ENCODE results near the gene MX2. TPM values are rescaled to one million over a fixed set of nuclear protein-coding genes. Genes with fewer than 3 reads are reported as not detected.

Gene MX2
- polyA plus RNA-seq, 5 donors, result 0.76 to 2.6 (median 2.0) TPM

DNA sequence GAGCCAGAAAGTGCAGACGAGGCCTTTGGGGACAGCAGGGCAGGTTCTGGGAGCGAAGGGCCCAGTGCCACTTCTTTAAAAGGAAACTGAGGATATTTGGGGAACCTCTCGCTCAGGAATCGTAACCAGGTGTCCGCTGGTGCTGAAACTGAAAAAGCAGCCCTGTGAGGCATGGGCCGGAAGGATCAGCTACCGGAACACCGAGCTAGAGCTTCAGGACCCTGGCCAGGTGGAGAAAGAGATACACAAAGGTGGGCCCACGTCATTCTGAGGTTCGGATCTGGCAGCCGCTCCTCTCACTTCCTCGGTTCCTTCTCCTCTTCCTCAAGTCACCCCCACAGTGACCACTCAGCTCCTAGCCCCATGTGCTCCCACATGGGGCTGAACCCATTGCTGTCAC is 18.1 kb downstream of the MX2 start:
- DNase-seq, result no peak

DNA sequence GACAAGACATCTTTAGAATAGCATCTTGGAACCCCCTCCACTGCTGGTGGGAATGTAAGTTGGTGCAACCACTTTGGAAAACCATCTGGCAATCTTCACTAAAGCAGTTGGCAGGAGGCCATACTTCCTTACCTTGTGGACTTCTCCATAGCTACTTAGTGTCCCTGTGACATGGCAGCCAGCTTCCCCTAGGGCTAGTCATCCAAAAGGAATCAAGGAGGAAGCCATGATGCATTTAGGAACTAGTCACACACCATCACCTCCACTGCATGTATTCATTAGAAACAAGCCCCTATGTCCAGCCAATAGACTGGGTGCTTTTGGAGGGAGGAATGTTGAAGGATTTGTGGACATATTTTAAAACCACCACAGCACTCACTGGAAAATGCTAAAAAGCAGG is 19.9 kb downstream of the MX2 start:
- DNase-seq, result no peak

DNA sequence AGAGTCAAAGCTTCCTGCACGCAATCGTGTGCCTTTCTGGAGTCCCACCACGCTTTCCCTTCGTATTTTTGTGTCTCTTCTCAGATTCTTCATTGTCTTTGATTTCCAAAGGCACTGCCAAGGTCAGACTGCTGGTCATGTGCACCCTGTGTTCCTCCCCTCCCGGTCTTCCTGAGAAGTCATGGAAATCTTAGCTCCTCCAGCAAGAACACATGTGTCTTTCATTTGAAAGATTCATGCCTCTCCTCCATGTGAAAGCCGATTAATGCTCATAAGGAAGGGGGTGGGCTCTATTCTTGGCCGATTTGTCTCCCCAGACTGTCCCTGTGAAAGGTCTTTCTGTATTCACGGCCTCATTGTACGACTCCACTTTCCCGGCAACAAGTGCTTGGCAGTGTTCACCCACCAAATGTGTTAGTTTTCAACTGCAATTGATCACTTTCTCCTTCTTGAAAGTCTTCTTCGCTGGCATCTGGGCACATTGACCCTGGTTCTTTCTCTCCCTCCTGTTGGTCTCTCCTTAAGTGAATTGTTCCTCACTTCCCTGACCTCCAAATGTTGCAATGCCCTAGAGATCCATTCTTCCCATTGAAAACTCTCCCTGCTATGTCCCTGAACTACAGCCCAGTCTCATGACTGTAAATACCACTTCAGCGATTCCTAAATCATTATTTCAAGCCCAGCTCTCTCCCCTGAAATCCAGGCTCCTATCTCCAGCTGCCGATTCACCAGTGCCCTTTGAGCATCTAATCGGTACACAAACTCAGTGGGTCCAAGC is 25.4 kb downstream of the MX2 start:
- no peak for DNase-seq

DNA sequence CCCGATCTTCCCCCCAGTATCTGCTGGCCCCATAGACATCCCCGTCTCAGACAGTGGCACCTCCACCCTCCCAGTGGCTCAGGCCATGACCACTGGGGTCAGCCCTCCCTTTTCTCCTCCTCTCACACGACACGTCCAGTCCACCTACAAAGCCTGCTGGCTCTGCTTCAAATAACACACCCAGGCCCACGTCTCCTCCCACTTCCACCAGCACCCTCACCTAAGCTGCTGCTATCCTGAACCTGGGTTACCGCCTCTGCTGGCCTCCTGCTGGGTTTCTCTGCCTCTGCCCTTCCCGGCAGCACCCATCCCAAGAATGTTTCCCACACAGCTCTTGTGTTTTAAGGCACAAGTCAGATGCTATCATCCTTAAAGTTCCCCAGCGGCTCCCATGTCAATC is 26.0 kb downstream of the MX2 start:
- DNase-seq, result no peak

DNA sequence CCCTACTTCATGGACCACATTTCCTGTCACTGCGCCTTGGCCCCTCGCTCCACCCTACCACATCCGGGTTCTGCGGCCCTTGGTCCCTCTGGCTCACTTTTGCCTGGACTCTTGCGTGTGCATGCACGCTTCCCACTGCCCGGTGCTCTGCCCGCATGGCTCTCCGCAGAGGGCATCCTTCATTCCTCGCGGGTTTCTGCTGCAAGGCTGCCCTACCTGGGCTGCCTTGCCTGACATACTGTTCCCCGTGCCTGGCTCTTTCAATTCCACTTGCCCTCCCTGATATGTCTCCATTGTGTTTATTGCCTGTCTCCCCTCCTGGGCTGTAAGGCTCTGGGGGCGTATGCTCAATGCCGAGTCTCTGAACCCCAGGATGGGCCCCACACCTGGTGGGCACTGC is 26.4 kb downstream of the MX2 start:
- no peak for DNase-seq

DNA sequence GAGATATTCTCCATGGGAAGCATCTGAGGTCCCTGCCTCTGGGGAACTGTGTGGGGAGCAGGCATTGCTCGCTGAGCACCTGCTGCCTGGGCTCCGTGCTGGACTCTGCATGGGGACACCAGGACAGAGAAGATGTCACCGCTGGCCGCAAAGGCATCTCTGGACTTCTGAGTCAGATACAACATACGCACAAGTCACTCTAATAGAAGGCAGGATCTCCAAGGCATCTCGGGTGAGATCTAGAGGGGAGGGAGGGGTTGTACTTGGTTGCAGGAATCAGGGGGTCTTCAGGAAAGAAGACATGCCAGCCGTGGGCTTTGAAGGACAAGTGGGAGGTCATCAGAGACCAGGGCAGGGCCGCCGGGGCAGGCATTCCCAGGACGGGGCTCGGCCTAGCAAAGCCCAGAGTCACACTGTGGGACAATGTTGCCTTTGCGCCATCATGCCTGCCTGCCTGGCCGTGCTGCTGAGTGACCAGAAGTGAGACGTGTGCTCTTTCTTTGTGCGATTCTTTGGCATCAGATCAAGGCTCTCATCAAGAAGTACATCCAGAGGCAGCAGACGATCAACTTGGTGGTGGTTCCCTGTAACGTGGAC is 28.3 kb downstream of the MX2 start:
- DNase-seq, result no peak

DNA sequence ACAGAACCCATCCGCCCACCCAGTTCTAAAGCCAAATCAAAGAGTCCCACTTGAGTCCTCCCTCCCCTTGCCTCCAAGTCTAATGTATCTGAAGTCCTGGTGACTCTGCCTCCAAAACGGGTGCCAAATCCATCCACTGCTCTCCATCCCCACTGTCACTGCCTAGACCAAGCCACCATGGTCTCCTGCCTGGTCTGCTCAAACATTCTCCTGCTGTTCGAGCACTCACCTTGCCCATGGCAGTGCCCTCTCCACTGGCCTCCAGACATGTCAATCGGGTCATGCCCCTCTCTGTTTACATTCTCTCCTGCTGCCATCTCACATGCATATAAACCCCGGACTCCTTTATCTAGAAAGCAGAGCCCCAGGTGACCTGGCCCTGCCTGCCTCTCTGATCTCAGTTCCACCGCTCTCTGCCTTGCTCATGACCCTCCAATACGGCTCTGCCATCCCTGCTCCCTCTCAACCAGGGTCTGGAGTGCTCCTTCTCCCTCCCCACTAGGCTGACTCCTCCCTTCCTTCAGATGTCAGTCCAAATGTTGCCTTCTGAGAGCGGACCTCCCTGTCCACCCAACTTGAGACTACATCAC is 32.1 kb downstream of the MX2 start:
- no peak for DNase-seq

DNA sequence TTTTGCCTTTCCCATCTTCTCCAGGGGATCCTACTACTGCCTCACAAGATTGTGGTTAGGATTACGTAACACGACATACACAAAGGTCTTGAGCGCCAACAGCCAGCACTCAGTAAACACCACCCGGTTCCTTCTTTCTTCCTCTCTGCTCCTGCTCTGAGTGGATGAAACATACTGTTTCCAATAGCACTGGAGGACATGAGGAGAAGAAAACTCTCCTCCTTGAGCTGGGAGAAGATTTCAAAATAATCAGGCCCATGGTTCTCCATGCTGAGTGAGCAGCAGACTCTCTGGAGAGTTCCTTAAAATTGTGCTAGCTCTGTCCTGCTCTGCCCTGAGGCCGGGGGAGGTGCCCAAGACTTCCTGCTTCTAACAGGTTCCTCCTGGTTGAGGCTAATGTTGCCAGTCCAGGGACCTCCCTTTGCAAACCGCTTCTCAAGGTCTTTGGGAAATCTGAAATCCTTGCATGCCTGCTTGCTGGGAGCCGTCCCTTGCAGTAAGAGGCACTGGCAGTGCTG is 34.8 kb downstream of the MX2 start:
- peak; percentile 2 to 3 for DNase-seq

DNA sequence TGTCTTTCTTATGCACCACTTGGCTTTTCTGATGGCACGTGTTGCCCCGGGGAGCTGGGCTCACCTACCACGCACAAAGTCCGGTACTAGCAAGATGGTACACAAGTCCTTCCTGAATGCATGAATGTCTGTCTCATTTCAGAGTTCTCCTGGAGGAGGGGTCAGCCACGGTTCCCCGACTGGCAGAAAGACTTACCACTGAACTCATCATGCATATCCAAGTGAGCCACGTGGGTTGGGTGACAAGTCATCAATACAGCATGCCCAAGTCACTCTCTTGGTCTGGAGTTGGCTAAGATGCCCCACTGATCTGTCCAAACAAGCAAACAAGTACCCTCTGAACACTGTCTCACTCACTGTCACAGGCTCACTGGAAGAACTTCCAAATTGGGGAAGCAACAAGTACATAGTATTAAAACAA is 35.7 kb downstream of the MX2 start:
- no peak for DNase-seq

DNA sequence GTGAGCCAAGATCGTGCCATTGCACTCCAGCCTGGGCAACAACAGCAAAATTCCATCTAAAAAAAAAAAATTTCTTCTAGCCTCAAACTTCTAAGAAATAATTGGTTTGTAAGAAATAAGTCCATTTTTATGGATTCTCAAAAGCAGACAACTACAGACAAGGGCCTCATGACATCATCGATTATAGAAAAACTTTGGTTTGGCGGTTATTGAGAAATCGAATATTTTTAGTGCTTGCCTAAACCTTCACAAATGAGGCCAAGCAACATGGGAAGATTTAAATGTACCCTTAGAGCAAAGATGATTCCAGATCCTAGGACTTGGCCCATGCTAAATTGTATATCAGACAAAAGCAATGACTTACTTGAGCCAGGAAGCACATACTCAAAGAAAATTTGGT is 36.4 kb downstream of the MX2 start:
- DNase-seq, result no peak

DNA sequence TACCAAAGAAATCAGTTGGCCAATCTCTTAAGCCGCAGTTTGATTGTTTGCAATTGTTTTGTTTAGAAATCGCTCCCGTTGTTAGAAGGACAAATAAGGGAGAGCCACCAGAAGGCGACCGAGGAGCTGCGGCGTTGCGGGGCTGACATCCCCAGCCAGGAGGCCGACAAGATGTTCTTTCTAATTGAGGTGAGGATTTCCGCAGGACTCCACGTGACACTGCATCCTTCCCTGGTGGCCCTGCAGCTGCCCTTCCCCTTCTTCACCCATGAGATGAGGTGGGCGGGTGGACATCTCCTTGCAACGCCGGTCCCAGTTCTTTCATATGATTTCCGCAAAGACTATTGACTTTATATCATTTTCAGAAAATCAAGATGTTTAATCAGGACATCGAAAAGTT is 37.0 kb downstream of the MX2 start:
- DNase-seq, result no peak

DNA sequence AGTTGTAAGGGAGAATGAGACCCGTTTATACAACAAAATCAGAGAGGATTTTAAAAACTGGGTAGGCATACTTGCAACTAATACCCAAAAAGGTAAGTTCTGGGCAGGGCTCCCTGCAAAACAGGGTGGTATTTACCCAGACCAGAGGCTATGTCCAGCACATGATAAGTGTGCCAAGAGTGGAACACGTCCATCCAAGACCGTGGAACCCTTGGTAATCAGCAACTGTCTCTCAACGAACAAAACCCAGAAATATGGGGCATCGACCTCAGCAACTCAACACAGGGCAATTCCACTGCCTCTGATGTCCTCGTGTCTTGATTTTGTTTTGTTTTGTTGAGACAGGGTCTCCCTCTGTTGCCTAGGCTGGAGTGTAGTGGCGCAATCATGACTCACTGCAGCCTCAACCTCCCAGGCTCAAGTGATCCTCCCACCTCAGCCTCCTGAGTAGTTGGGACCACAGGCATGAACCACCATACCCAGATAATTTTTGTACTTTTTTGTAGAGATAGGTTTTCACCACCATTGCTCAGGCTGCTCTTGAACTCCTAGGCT is 37.5 kb downstream of the MX2 start:
- DNase-seq, result no peak

DNA sequence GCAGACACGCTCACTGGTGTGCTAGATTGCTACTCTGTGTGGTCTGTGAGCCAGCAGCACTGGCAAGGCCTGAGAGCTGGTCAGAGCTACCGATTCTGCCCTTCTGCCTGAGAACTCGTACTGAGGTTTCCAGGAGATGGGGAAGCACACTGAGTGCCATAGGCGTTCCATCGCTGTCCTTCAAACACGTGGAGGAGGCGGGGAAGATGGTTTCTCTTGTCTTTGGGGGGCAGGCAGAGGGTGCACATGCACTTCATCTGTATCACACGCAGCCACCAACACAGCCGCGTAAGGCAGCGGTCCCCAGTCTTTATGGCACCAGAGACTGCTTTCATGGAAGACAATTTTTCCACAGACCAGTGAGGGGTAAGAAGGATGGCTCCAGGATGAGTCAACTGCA is 40.4 kb downstream of the MX2 start:
- DNase-seq, result no peak

DNA sequence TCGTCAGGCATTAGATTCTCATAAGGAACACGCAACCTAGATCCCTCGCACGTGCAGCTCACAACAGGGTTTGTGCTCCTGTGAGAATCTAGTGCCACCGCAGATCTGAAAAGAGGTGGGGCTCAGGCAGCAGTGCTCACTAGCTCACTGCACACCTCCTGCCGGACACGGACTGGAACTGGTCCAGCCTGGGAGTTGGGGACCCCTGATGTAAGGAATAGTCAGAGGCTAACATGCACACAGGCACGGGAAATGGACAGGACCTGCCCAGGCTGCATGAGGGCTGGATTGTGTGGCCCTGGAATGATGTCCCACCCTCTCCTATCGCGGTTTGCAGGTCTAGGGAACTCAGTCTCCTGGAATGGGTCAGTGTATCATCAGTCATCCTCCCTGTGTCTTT is 41.0 kb downstream of the MX2 start:
- no peak for DNase-seq

DNA sequence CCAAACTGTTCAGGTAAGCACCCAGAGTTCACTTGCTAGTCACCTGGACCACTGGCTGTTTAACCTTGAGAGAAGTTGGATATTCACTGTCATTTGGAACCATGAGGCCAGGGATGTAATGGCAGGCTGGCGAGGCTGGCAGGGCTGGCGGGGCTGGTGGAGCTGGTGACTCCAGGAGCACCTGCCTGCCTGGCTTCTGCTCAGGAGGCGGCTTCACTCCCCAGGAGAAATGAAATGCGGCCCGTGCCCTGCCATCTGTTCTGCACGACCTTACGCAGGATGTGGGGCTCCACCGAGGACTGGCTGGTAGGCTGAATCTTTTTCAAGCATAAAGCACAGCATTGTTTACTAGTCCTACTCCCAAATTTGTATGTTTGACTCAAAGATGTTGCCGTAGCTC is 41.5 kb downstream of the MX2 start:
- no peak for DNase-seq

DNA sequence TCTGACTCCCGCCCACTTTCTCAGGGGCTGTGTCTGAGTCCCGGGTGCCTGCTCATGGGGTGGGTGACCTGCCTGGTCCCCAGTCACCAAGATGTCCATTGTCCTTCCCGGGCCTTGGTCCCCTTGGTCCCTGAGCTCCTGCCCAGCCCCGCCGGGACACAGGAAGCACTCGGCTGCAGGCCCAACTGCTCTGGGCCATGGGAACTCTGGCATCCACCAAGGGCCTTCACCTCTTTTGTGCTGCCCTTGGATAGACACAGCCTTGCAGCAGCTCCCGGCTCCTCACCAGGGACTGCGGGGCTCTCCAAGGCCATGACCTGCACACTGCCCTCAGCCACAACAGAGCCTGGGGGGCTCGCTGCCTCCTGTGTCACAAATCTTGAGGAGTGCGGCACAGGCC is 42.1 kb downstream of the MX2 start:
- DNase-seq, result no peak

DNA sequence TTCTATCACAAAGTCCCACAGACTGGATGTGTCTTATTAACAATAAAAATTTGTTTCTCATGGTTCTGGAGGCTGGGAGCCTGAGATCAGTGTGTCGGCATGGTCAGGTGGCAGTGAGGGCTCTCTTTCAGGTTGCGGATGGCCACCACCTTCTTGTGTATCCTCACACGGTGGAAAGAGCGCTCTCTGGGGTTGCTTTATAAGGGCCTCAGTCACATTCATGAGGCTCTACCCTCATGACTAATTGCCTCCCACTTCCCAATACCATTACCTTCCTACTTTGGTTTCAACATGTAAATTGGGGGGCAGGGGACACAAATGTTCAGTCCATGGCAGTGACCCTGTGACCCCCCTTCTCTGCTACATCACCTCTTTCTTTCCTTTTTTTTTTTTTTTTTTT is 43.5 kb downstream of the MX2 start:
- no peak for DNase-seq

DNA sequence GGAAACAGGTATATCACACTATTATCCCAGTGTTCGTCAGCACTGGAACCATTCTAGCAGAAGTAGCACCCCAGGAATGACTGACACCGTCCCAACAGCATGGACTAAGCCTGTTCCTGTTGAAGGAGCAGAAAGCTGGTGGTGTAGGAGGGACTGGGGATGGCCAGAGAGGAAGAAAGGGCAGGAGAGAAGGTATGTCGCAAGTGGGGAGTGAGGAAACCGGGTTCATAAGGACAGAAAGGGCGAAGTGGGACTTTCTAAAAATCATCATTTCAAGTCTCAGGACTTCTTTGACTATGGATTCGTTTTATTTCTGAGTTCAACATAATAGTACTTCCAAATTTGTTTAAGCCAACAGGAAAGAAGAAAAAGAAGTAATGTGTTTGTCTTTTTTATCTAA is 44.5 kb downstream of the MX2 start:
- DNase-seq, result no peak

DNA sequence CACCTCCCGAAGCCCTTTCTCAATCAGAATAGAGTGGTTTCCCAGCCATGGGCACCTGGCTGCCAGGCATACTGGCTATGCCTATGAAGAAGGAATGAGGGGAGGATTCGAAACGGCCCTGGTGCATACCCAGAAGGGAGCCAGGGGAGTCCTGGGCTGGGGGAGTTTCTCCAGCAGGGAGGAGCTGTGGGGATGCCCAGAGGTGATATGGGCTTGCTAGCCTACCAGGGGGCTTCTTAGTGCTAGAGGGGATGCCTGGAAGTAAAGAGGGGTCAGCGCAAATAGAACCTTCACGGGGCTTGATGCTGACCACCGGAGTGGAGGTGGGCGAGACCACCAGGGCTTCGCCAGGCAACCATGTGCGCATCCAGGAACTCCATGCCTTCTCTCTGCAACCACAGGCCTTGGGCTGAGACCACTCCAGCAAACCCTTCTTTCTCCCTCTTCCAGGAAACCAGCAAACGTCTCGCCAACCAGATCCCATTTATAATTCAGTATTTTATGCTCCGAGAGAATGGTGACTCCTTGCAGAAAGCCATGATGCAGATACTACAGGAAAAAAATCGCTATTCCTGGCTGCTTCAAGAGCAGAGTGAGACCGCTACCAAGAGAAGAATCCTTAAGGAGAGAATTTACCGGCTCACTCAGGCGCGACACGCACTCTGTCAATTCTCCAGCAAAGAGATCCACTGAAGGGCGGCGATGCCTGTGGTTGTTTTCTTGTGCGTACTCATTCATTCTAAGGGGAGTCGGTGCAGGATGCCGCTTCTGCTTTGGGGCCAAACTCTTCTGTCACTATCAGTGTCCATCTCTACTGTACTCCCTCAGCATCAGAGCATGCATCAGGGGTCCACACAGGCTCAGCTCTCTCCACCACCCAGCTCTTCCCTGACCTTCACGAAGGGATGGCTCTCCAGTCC is 46.0 kb downstream of the MX2 start:
- DNase-seq, result no peak

DNA sequence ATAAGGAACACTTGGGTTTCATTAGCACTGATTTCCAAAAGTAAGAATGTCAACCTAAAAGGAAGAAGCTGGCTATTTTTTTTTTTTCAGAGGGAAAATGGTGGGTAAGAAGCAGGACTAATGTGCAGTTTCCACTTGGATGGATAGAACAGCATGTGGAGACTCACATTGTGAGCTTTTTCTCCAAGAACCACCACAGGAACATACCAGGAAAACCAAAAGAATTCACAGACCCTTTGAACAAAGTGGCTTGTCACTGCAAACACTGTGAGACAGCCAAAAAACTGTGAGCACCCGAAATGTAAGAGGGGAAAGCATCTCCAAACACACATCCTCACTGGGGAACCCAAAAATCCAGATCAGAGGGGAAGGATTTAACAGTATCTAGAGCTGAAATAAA is 48.5 kb downstream of the MX2 start:
- no peak for DNase-seq

DNA sequence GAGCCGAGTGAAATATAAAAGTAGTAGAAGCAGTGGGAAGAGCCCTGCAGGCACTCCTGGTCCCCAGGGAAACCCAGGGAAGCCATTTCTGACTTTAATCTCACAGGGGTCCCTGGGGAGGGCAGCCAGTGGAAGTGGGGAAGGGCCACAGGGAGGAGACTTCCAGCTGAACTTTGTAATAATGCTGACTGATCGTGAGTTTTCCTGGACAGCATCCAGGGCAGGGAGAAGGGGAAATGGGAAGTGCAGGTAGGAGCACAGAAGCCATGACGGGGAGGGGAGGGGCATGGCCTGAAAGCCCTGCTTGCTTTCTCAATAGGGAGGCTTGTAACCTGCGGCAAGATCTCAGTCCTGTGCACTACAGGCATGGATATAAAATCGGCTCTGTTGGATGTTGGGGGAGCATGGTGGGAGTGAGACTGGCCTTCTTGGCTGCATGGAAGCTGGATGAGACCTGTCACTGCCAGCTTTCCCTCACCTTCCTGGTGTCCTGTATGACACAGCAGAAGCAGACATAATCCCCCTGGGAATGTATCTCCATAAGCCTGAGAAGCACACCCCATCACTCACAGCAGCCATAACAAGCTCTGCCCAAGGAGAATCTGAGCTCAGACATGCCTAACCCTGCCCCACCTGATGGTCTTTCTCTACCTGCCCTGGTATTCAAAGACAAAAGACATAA is 49.1 kb downstream of the MX2 start:
- no peak for DNase-seq

Data from right lung (tissue), 5 donors.